IMR-90 (cell line): ENCODE data around the gene TMCO1. TPM values are rescaled to one million over a fixed set of nuclear protein-coding genes. Genes with fewer than 3 reads are reported as not detected.

Source experiments
- ATAC-seq: fragments of 200-7000 bp; cut with Tn5 transposase; 2 replicates; pipeline ENCODE4 v1.9.1; 2020; ENCODE audit warnings: low read depth, mild to moderate bottlenecking, moderate library complexity
- BruUV-seq: library from RNA; stranded (reverse); fragments of 400-500 nt; replicated peaks from 2 replicates; lab custom pipeline; 2021; lab: Mats Ljungman, UMichigan
- CTCF ChIA-PET: fragments of 300-600 bp; formaldehyde crosslinking; extraction: SDS; loops from one replicate; lab custom pipeline; 2021; ENCODE audit warnings: antibody characterized with exemption; lab: Yijun Ruan, JAX
- POLR2A ChIA-PET: fragments of 300-600 bp; sonication (Branson Sonifier 250); formaldehyde crosslinking; loops from one replicate; lab custom pipeline; 2022; ENCODE audit warnings: antibody characterized with exemption; ENCODE audit not compliant: unreplicated experiment; lab: Charles Lee
- DNase-seq: peaks from one replicate; pipeline ENCODE4 v3.0.0; 2013
- H2AFZ ChIP-seq: replicated peaks from 2 replicates; pipeline ENCODE3; 2013; ENCODE audit warnings: low read length, mild to moderate bottlenecking; ENCODE audit not compliant: poor library complexity
- H2AK5ac ChIP-seq: 2 replicates; pipeline ENCODE4 v1.6.1; 2013; ENCODE audit warnings: low read depth, low read length, inconsistent platforms
- H2AK9ac ChIP-seq: replicated peaks from 2 replicates; pipeline ENCODE3; 2013; ENCODE audit warnings: mild to moderate bottlenecking, low read depth, low read length, moderate library complexity; ENCODE audit not compliant: poor library complexity
- H2BK120ac ChIP-seq: 2 replicates; pipeline ENCODE4 v1.6.1; 2013; ENCODE audit warnings: low read depth, low read length, inconsistent platforms
- H2BK15ac ChIP-seq: 3 replicates; pipeline ENCODE4 v1.6.1; 2013; ENCODE audit warnings: low read depth, low read length, inconsistent platforms
- H2BK20ac ChIP-seq: 2 replicates; pipeline ENCODE4 v1.6.1; 2013; ENCODE audit warnings: low read depth, mild to moderate bottlenecking, inconsistent platforms, low read length, moderate library complexity
- H2BK5ac ChIP-seq: 2 replicates; pipeline ENCODE4 v1.6.1; 2013; ENCODE audit warnings: mild to moderate bottlenecking, low read depth, low read length, inconsistent platforms; ENCODE audit not compliant: poor library complexity, severe bottlenecking
- H3K14ac ChIP-seq: replicated peaks from 2 replicates; pipeline ENCODE4 v1.6.1; 2013; ENCODE audit warnings: low read depth, low read length, inconsistent platforms
- H3K18ac ChIP-seq: 2 replicates; pipeline ENCODE4 v1.6.1; 2013; ENCODE audit warnings: low read depth, low read length, control low read depth
- H3K23ac ChIP-seq: 2 replicates; pipeline ENCODE4 v1.6.1; 2013; ENCODE audit warnings: low read depth, low read length, inconsistent platforms
- H3K27ac ChIP-seq: 2 replicates; pipeline ENCODE4 v1.5.1; 2013; ENCODE audit warnings: mild to moderate bottlenecking, control low read depth, low read length; ENCODE audit not compliant: insufficient read depth
- H3K27me3 ChIP-seq: 2 replicates; pipeline ENCODE4 v1.6.1; 2013; ENCODE audit warnings: low read length; ENCODE audit not compliant: control insufficient read depth, insufficient read depth
- H3K36me3 ChIP-seq: 2 replicates; pipeline ENCODE4 v1.6.1; 2013; ENCODE audit warnings: low read length, mixed read lengths; ENCODE audit not compliant: control insufficient read depth, insufficient read depth
- H3K4ac ChIP-seq: 2 replicates; pipeline ENCODE4 v1.6.1; 2013; ENCODE audit warnings: low read depth, low read length, inconsistent platforms
- H3K4me1 ChIP-seq: 2 replicates; pipeline ENCODE4 v1.6.1; 2013; ENCODE audit warnings: low read length, mixed read lengths; ENCODE audit not compliant: control insufficient read depth, insufficient read depth
- H3K4me2 ChIP-seq: 2 replicates; pipeline ENCODE4 v1.6.1; 2013; ENCODE audit warnings: low read depth, mild to moderate bottlenecking, control low read depth, low read length, moderate library complexity
- H3K4me3 ChIP-seq: 2 replicates; pipeline ENCODE4 v1.5.1; 2013; ENCODE audit warnings: low read depth, mild to moderate bottlenecking, control low read depth, low read length, moderate library complexity; ENCODE audit not compliant: insufficient read depth
- H3K56ac ChIP-seq: 2 replicates; pipeline ENCODE4 v1.6.1; 2013; ENCODE audit warnings: low read length, inconsistent platforms; ENCODE audit not compliant: insufficient read depth; ENCODE audit errors: extremely low read depth
- H3K79me1 ChIP-seq, 2 experiments: 2 replicates each; pipeline ENCODE4 v1.6.1; 2013; ENCODE audit warnings: low read length in 2 of 2, inconsistent platforms in 1 of 2, low read depth in 1 of 2
- H3K9ac ChIP-seq: 2 replicates; pipeline ENCODE4 v1.6.1; 2013; ENCODE audit warnings: low read depth, low read length, control low read depth
- H3K9me1 ChIP-seq: 2 replicates; pipeline ENCODE4 v1.6.1; 2013; ENCODE audit warnings: low read length, inconsistent platforms; ENCODE audit not compliant: insufficient read depth
- H3K9me3 ChIP-seq: 2 replicates; pipeline ENCODE4 v1.6.1; 2013; ENCODE audit warnings: low read length; ENCODE audit not compliant: control insufficient read depth, insufficient read depth
- H4K20me1 ChIP-seq: 2 replicates; pipeline ENCODE4 v1.6.1; 2013; ENCODE audit warnings: low read length, inconsistent platforms; ENCODE audit not compliant: insufficient read depth
- H4K5ac ChIP-seq: 2 replicates; pipeline ENCODE4 v1.6.1; 2013; ENCODE audit warnings: mild to moderate bottlenecking, low read depth, low read length, control low read depth
- H4K8ac ChIP-seq, 2 experiments: 2 replicates each; pipeline ENCODE4 v1.6.1; 2013; ENCODE audit warnings: low read depth in 2 of 2, low read length in 2 of 2, control low read depth in 1 of 2, inconsistent platforms in 1 of 2
- H4K91ac ChIP-seq: 2 replicates; pipeline ENCODE4 v1.6.1; 2013; ENCODE audit warnings: low read depth, low read length, inconsistent platforms; ENCODE audit not compliant: insufficient read depth
- CEBPB ChIP-seq: IDR thresholded peaks from 2 replicates; pipeline ENCODE4 v1.6.1; 2012; ENCODE audit warnings: low read depth, low read length, improper control_type of control experiment
- MAZ ChIP-seq: IDR thresholded peaks from 2 replicates; pipeline ENCODE4 v1.6.1; 2012; ENCODE audit warnings: low read depth, mild to moderate bottlenecking, low read length, improper control_type of control experiment, moderate library complexity, borderline replicate concordance
- RAD21 ChIP-seq: IDR thresholded peaks from 2 replicates; pipeline ENCODE4 v1.6.1; 2012; ENCODE audit warnings: low read length, improper control_type of control experiment
- RCOR1 ChIP-seq: IDR thresholded peaks from 2 replicates; pipeline ENCODE4 v1.6.1; 2012; ENCODE audit warnings: mild to moderate bottlenecking, low read length, improper control_type of control experiment; ENCODE audit not compliant: insufficient replicate concordance
- WGBS, 2 experiments: methylation state at CpG; one replicate each; pipeline versions ENCODE4 v1.1.5 to v1.1.7; 2013; ENCODE audit warnings: missing lambda C conversion rate in 2 of 2; ENCODE audit not compliant: insufficient read length in 1 of 2; ENCODE audit errors: extremely low coverage in 2 of 2; 5-methylcytosine and 5-hydroxymethylcytosine counted together
- dilution Hi-C: fragments of 300-500 bp; cut with HindIII; formaldehyde crosslinking; loops from one replicate; pipeline ENCODE4 v1.14.3; 2018; ENCODE audit warnings: low sequenced_read_pairs; ENCODE audit not compliant: unreplicated experiment
- in situ Hi-C: fragments of 300-500 bp; cut with MboI; formaldehyde crosslinking; loops from 3 replicates; pipeline ENCODE4 v1.14.3; 2019; ENCODE audit warnings: low sequenced_read_pairs, inconsistent platforms, mixed read lengths
- intact Hi-C: fragments of 100-400 bp; cut with micrococcal nuclease; formaldehyde crosslinking; loops from 2 replicates; pipeline ENCODE4 v1.10.0; 2022
- polyA plus RNA-seq, 3 experiments: library from polyadenylated mRNA; depleted of rRNA; stranded (reverse); fragments of >200 nt; gene quantifications; 2 replicates each; pipeline ENCODE4 v1.2.3, GENCODE V29; 2012; ENCODE audit warnings: low replicate concordance in 1 of 3
- total RNA-seq: library from RNA; depleted of rRNA; stranded (reverse); fragments of >200 nt; gene quantifications from 2 replicates; pipeline ENCODE4 v1.2.3, GENCODE V29; 2012
- TF ChIP-seq, protein P1 (sequence below): fragments of 150-350 bp; IDR thresholded peaks from 2 replicates; pipeline ENCODE4 v1.6.1; 2017; ENCODE audit warnings: mild to moderate bottlenecking, antibody characterized with exemption, low read length, low read depth

TMCO1 gene
- total and polyA plus RNA-seq, 2 of the 4 experiments (the other 2 are of a cell fraction) = 86.4 to 113 TPM

DNA sequence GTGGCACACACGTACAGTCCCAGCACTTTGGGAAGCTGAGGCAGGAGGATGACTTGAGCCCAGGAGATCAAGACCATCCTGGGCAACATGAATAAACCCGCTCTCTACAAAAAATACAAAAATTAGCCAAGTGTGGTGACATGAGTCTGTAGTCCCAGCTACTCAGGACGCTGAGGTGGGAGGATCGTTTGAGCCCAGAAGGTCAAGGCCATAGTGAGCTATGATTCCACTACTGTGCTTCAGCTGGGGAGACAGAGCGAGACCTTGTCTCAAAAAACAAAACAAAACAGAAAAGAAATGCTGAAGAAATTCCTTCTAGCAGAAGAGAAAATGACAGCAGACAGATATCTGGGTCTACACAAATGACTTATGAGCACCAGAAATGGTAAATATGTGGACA is 80.6 kb downstream of the TMCO1 start:
- H3K4me1 ChIP-seq = peaks cover 2% of the 10 kb centered on the region; the same call in 1 of the 2 replicates
- intact Hi-C loops (no loop called here), dilution Hi-C loops (no loop called here), in situ Hi-C loops (no loop called here)
- no peak overlapping the region for H3K4me2 ChIP-seq
- H2BK5ac ChIP-seq = no peak overlapping the region
- H2AFZ ChIP-seq = no peak overlapping the region
- peaks cover 2% of the 10 kb centered on the region; the same call in 1 of the 2 replicates for H3K9me1 ChIP-seq
- no peak overlapping the region for H4K91ac ChIP-seq
- H3K9ac ChIP-seq = no peak overlapping the region
- H2AK9ac ChIP-seq = no peak overlapping the region
- H2BK20ac ChIP-seq = no peak overlapping the region
- ChIA-PET CTCF (interaction anchor here (0.7 kb wide), 1 partner anchor 10 kb away, joined by 3 read pairs; the partner anchor contains the start of gene ALDH9A1), POLR2A (no interaction called here)
- no CpG with 5 or more reads among the region's 5 CpGs for WGBS, 2 experiments
- no peaks in the 10 kb centered on the region for H3K9me3 ChIP-seq
- no peak overlapping the region for H2BK15ac ChIP-seq
- H4K5ac ChIP-seq = no peak overlapping the region
- H3K14ac ChIP-seq = no peak overlapping the region
- peaks cover 10% of the 10 kb centered on the region for H3K36me3 ChIP-seq
- H3K18ac ChIP-seq = no peak overlapping the region
- TF ChIP-seq RCOR1 = no peak
- TF ChIP-seq RAD21 = no peak
- TF ChIP-seq MAZ = no peak
- TF ChIP-seq CEBPB = no peak
- TF ChIP-seq, protein P1, sequence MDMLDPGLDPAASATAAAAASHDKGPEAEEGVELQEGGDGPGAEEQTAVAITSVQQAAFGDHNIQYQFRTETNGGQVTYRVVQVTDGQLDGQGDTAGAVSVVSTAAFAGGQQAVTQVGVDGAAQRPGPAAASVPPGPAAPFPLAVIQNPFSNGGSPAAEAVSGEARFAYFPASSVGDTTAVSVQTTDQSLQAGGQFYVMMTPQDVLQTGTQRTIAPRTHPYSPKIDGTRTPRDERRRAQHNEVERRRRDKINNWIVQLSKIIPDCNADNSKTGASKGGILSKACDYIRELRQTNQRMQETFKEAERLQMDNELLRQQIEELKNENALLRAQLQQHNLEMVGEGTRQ = no peak
- H4K8ac ChIP-seq = no peak overlapping the region
- no peak overlapping the region for H3K27ac ChIP-seq
- no peak overlapping the region for H3K4ac ChIP-seq
- no peak overlapping the region for H3K56ac ChIP-seq
- no peak overlapping the region for H3K23ac ChIP-seq
- no peak for ATAC-seq
- DNase-seq = no peak
- H3K27me3 ChIP-seq = no peaks in the 10 kb centered on the region
- H2AK5ac ChIP-seq = no peak overlapping the region
- peaks cover 3% of the 10 kb centered on the region; the same call in 1 of the 2 replicates for H4K20me1 ChIP-seq
- peaks cover 15 to 25% of the 10 kb centered on the region in 2 experiments; a peak in 3 of 4 replicates for H3K79me1 ChIP-seq
- no TSS peak for BruUV-seq
- H3K4me3 ChIP-seq = no peak overlapping the region
- H2BK120ac ChIP-seq = no peak overlapping the region
